Body of pancreas (tissue), 4 donors: ENCODE data around the gene GMDS.

Source experiments
- POLR2A ChIP-seq, 3 donors: fragments of 450-650 bp; IDR thresholded peaks; one replicate each; pipeline ENCODE4 v1.6.1; 2016; ENCODE audit warnings: antibody characterized with exemption in 3 of 3, mild to moderate bottlenecking in 2 of 3
- TF ChIP-seq, protein P1 (sequence below), 7 experiments: fragments of 450-650 bp in 4 of 7; fragments of 200-600 bp in 3 of 7; sonication (generic) in 3 of 7; IDR thresholded peaks; one replicate each; pipeline ENCODE4 v1.5.1; 2016 to 2019; ENCODE audit warnings: antibody characterized with exemption in 7 of 7

GRCh38 chr6:2266031-2266795, 20.8 kb upstream of the GMDS start:
- TF ChIP-seq, protein P1, sequence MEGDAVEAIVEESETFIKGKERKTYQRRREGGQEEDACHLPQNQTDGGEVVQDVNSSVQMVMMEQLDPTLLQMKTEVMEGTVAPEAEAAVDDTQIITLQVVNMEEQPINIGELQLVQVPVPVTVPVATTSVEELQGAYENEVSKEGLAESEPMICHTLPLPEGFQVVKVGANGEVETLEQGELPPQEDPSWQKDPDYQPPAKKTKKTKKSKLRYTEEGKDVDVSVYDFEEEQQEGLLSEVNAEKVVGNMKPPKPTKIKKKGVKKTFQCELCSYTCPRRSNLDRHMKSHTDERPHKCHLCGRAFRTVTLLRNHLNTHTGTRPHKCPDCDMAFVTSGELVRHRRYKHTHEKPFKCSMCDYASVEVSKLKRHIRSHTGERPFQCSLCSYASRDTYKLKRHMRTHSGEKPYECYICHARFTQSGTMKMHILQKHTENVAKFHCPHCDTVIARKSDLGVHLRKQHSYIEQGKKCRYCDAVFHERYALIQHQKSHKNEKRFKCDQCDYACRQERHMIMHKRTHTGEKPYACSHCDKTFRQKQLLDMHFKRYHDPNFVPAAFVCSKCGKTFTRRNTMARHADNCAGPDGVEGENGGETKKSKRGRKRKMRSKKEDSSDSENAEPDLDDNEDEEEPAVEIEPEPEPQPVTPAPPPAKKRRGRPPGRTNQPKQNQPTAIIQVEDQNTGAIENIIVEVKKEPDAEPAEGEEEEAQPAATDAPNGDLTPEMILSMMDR (IDR thresholded peaks at IDR 0.05), result no peak
- TF ChIP-seq POLR2A (IDR thresholded peaks at IDR 0.05), result no peak
